ENCODE results near the gene DGKI.

The DGKI gene

GRCh38 chr7:137689761-137690160 lies 157.0 kb downstream of the DGKI start:
- DNase-seq (ENCODE audit: low read depth in 3 of 3): no peak

- DNase-seq (ENCODE audit: low read depth in 3 of 3): no peak
These were observed 159.1 kb downstream of the DGKI start for GRCh38 chr7:137687556-137688265.

GRCh38 chr7:137685433-137686164 lies 161.2 kb downstream of the DGKI start:
- no peak for DNase-seq (ENCODE audit: low read depth in 3 of 3)

GRCh38 chr7:137684776-137685175 lies 162.0 kb downstream of the DGKI start:
- no peak for DNase-seq (ENCODE audit: low read depth in 3 of 3)

- no peak for DNase-seq (ENCODE audit: low read depth in 3 of 3)
These were observed 162.5 kb downstream of the DGKI start for GRCh38 chr7:137684316-137684715.

- DNase-seq (ENCODE audit: low read depth in 3 of 3): no peak
These were observed 164.2 kb downstream of the DGKI start for GRCh38 chr7:137682596-137682995.

GRCh38 chr7:137681657-137682562 lies 164.9 kb downstream of the DGKI start:
- no peak for DNase-seq (ENCODE audit: low read depth in 3 of 3)

- DNase-seq (ENCODE audit: low read depth in 3 of 3): no peak
These were observed 172.0 kb downstream of the DGKI start for GRCh38 chr7:137674551-137675409.

- no peak for DNase-seq (ENCODE audit: low read depth in 3 of 3)
These were observed 172.7 kb downstream of the DGKI start for GRCh38 chr7:137674048-137674447.

- DNase-seq (ENCODE audit: low read depth in 3 of 3): no peak
These were observed 174.9 kb downstream of the DGKI start for GRCh38 chr7:137671920-137672319.

- DNase-seq (ENCODE audit: low read depth in 3 of 3): no peak
These were observed 176.3 kb downstream of the DGKI start for GRCh38 chr7:137670222-137671064.

- DNase-seq (ENCODE audit: low read depth in 3 of 3): no peak
These were observed 177.1 kb downstream of the DGKI start for GRCh38 chr7:137669706-137670105.

GRCh38 chr7:137668404-137668803 lies 178.4 kb downstream of the DGKI start:
- no peak for DNase-seq (ENCODE audit: low read depth in 3 of 3)

GRCh38 chr7:137667633-137668387 lies 179.0 kb downstream of the DGKI start:
- DNase-seq (ENCODE audit: low read depth in 3 of 3): no peak

- no peak for DNase-seq (ENCODE audit: low read depth in 3 of 3)
These were observed 181.9 kb downstream of the DGKI start for GRCh38 chr7:137664846-137665245.

- DNase-seq (ENCODE audit: low read depth in 3 of 3): no peak
These were observed 185.1 kb downstream of the DGKI start for GRCh38 chr7:137661634-137662033.

GRCh38 chr7:137658190-137658900 lies 188.4 kb downstream of the DGKI start:
- DNase-seq (ENCODE audit: low read depth in 3 of 3): no peak

GRCh38 chr7:137657476-137658189 lies 189.1 kb downstream of the DGKI start:
- DNase-seq (ENCODE audit: low read depth in 3 of 3): no peak

All from stimulated activated CD4-positive, alpha-beta T cell treated with anti-CD3 and anti-CD28 coated beads, TNF-alpha, amount 100 ng/mL, for 4 hours (primary cell).